Ramos (cell line): Measurements from ENCODE around the gene GOLGA3.
"Not testable (repeated sequence)": the region's sequence is repeated elsewhere in the genome, so short reads cannot be mapped to it uniquely, and the experiment has no call there.

ENCODE experiments used
- in situ Hi-C: fragments of 300-500 bp; cut with MboI; formaldehyde crosslinking; loops from one replicate; pipeline ENCODE4 v1.14.3; 2022; ENCODE audit warnings: low sequenced_read_pairs; ENCODE audit not compliant: unreplicated experiment

The GOLGA3 gene, protein sequence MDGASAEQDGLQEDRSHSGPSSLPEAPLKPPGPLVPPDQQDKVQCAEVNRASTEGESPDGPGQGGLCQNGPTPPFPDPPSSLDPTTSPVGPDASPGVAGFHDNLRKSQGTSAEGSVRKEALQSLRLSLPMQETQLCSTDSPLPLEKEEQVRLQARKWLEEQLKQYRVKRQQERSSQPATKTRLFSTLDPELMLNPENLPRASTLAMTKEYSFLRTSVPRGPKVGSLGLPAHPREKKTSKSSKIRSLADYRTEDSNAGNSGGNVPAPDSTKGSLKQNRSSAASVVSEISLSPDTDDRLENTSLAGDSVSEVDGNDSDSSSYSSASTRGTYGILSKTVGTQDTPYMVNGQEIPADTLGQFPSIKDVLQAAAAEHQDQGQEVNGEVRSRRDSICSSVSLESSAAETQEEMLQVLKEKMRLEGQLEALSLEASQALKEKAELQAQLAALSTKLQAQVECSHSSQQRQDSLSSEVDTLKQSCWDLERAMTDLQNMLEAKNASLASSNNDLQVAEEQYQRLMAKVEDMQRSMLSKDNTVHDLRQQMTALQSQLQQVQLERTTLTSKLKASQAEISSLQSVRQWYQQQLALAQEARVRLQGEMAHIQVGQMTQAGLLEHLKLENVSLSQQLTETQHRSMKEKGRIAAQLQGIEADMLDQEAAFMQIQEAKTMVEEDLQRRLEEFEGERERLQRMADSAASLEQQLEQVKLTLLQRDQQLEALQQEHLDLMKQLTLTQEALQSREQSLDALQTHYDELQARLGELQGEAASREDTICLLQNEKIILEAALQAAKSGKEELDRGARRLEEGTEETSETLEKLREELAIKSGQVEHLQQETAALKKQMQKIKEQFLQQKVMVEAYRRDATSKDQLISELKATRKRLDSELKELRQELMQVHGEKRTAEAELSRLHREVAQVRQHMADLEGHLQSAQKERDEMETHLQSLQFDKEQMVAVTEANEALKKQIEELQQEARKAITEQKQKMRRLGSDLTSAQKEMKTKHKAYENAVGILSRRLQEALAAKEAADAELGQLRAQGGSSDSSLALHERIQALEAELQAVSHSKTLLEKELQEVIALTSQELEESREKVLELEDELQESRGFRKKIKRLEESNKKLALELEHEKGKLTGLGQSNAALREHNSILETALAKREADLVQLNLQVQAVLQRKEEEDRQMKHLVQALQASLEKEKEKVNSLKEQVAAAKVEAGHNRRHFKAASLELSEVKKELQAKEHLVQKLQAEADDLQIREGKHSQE (N-terminal part only)

DNA sequence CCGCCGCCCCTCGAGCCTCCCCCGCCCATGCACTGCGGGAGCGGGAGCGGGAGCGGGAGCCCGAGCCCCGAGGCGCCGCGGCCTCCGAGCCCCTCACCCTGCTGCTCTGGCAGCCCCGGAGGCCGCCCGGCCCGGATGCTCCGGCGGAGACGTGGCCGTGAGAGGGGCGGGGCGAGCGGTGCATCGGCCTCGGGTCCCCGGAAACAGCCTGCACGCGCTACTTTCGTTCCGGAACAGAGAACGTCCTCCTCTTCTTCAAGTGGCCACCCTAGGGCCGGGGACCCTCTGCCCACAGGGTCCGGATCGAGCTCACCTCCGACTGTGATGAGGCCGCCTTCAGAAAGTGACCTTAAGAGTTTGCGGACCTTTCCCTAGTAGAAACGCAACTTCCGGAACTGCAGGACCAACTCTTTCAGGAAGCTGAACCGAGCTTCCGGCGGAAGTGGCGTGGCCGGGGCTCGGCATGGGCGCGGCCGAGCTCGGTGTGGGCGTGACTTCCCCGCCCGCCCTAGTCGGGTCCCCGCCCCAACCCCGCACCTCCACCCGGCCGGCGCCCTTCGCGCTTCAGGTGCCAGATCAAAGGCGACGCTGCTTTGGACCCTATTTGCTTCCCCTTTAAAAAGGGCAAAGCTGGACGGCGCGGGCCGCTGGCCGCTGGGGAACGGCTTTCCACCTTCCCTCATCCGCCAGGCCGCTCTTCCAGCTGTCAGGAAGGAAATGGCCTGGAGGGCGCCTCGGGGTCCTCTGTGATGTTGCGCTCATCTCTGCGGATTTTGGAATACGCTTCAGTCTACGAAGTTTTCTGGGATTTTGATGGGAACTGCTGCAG, at the start of gene GOLGA3:
Gene GOLGA3, minus strand, starts transcription at position 164 of the 829 bp plus-strand sequence. CDS start 6,741 bp downstream, outside the sequence.
- in situ Hi-C loops = no loop called here

DNA sequence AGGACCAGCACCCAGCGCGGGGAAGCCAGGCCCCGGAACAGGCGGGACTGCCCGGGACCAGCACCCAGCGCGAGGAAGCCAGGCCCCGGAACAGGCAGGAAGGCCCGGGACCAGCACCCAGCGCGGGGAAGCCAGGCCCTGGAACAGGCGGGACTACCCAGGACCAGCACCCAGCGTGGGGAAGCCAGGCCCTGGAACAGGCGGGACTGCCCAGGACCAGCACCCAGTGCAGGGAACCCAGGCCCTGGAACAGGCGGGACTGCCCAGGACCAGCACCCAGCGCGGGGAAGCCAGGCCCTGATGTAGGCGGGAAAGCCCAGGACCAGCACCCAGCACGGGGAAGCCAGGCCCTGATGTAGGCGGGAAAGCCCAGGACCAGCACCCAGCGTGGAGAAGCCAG, 46.0 kb upstream of the GOLGA3 start:
- in situ Hi-C loops = not testable (repeated sequence)

DNA sequence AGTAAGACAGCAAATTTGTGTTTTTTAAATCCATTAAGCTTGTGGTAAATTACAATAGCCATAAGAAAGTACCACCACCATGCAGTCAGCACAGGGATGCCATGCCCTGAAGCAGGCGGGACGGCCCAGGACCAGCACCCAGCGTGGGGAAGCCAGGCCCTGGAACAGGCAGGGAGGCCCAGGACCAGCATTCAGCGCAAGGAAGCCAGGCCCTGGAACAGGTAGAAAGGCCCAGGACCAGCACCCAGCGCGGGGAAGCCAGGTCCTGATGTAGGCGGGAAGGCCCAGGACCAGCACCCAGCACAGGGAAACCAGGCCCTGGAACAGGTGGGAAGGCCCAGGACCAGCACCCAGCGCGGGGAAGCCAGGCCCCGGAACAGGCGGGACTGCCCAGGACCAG, 45.5 kb upstream of the GOLGA3 start:
- in situ Hi-C loops = no loop called here

DNA sequence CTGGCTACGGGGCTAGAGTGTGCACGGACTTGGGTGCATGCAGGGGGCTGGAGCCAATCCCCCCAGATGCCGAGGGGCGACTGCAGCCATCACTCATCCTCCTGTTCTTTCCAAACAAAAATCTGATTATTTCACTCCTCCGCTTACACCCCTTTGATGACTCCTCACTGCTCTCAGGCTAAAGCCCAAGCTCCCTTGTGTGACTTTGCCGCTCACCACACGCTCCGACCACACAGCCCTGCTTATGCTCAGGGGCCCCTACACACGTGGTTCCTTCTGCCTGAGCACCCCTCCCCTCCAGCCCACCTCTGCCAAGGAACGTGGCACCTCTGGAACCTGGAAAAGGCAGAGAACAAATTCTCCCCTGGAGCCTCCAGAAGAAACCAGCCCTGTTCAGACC, 45.1 kb upstream of the GOLGA3 start:
- in situ Hi-C loops = no loop called here

DNA sequence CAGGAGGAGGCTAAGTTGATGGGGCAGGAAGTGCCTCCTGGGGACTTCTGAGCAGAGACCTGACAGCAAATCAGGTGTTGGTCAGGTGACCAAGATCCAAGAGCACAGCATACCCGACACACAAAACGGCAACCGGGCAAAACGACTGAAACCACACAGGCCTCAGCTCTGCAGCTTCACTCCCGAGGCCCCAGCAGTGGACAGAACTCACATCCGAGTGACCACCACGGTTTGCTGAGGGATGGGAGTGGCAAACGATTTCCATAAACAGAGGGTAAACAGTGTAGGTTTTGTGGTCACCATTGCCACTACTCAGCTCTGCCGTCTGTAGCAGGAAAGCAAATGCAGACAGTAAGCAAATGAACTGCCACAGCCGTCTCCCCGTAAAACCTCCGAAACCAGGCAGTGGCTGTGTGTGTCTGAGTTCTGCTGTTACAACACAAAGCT, 44.3 kb upstream of the GOLGA3 start:
- in situ Hi-C loops = no loop called here

DNA sequence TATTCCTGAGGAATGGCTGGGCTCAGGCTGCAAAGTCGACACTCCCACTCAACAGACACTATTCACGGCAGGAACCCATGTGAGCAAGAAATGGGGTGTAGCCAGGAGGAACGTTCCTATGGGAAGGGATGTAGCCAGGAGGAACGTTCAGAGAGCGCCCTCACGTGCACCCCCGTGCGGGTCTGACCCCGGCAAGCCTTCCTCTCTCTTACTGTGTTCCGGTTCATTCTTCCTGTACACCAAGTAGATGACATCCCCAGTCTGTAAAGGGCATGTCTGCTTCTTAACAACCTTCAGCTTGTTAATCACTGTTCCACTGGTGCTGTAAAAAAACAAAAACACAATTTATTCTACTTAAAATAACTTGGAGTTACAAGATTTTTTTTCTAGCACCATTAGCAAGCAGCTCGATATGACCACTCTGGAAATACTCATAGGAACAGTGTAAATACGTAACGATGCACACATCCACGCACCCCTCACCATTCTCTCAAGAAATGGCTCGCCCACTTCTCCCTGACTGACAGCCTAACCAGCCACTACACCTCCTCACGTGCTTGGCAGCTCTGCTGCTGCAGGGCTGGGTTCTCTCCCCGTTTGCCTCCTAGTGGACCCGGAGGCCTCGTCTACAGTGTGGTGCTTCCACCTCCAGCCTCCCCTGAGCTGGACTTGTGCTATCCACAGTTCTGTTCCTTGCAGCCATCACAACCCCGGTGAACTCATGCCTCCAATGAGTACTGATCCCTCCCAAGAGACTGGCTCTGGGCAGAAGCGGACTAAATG, 43.6 kb upstream of the GOLGA3 start:
- in situ Hi-C loops = no loop called here

DNA sequence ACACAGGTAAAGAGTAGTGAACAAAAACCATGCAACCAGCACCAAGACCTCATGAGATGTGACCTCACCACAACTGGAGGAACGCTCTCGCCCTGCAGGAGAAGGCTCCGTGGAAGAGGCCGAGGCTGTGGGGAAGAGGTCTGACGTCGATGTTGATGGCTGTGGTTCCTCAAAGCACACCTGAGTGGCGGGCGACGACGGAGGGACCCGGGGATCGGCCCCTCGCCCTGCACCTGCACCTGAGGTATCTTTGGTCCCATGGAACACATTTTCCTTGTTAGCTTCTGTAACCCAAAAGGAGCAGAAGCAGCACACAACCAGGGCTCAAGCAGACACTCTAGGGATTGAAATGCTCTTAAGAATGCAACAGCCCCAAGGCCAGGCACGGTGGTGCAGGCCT, 40.9 kb upstream of the GOLGA3 start:
- in situ Hi-C loops = no loop called here

DNA sequence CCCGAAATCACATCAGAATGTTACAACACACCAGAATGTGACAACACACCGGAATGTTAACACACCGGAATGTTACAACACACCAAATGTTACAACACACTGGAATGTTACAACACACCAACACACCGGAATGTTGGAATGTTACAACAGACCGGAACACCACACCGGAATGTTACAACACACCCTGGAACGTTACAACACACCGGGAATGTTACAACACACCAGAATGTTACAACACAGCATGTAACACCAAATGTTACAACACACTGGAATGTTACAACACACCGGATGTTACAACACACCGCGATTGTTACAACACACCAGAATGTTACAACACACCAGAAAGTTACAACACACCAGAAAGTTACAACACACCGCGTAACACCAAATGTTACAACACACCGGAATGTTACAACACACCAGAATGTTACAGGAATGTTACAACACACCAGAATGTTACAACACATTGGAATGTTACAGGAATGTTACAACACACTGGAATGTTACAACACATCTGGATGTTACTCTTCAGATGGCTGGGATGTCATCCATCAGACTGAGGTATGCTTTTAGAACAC, 37.7 kb upstream of the GOLGA3 start:
- in situ Hi-C loops = no loop called here

DNA sequence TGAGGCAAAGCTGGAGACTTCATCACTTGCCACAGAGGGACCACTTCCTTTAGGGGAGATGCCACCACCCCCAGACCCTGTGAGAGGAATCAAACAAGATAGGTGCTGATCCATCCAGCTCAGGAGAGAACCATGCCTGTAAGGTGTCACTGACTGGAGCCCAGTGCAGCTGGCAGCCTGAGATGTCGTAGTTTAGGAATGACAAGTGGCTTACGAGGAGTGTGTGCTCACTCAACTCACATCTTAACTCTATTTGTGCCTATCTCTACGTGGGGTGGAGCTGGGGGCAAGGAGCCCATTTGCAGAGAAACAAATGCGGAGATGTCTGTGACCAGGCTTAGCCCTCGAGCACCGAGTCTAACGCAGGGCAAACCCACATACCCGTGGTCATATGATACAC, 32.9 kb upstream of the GOLGA3 start:
- in situ Hi-C loops = no loop called here

DNA sequence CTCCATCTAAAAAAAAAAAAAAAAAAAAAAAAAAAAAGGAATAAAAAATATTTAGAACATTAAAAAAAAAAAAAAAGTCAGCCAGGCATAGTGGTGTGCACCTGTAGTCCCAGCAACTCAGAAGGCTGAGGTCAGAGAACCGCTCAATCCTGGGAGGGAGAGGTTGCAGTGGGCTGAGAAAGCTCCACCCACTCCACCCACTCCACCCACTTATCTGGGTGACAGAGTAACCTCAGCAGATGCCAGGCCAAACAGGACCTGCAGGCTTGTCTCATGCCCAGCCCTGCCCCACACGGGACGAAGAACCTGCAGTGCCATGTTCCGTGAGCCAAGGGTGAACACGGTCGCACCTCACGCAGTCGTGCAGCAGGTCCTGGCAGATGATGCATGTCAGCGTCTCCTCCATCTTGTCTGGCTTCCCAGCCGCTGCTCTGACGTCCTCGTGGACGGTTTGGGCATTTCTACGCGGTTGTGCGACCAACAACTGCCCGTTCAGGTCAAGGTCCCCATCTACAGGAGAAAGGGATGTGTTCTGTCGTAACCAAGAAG, 30.1 kb upstream of the GOLGA3 start:
- in situ Hi-C loops = no loop called here

DNA sequence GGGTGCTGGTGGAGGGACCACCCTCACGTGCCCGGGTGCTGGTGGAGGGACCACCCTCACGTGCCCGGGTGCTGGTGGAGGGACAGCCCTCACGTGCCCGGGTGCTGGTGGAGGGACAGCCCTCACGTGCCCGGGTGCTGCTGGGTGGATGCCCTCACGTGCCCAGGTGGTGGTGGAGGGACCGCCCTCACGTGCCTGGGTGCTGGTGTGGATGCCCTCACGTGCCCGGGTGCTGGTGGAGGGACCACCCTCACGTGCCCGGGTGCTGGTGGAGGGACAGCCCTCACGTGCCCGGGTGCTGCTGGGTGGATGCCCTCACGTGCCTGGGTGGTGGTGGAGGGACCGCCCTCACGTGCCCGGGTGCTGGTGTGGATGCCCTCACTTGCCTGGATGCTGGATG, 28.4 kb upstream of the GOLGA3 start:
- in situ Hi-C loops = not testable (repeated sequence)

DNA sequence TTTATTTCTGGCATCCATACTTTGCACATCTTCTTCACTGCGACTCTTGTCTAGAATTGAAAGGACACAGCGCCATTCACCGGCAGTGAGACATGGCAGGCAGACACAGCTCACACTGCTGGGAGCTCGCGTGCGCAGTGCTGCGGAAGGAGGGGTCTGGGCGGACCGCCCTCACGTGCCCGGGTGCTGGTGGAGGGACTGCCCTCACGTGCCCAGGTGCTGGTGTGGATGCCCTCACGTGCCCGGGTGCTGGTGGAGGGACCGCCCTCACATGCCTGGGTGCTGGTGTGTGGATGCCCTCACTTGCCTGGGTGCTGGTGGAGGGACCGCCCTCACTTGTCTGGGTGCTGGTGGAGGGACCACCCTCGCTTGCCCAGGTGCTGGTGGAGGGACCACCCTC, 27.9 kb upstream of the GOLGA3 start:
- in situ Hi-C loops = no loop called here

DNA sequence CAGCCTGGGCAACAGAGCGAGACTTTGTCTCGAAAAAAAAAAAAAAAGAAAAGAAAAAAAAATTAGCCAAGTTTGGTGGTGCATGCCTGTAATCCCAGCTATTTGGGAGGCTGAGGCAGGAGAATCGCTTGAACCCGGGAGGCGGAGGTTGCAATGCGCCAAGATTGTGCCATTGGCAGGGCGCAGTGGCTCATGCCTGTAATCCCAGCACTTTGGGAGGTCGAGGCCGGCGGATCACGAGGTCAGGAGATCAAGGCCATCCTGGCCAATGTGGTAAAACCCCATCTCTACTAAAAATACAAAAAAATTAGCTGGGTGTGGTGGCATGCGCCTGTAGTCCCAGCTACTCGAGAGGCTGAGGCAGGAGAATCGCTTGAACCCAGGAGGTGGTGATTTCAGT, 26.5 kb upstream of the GOLGA3 start:
- in situ Hi-C loops = not testable (repeated sequence)

DNA sequence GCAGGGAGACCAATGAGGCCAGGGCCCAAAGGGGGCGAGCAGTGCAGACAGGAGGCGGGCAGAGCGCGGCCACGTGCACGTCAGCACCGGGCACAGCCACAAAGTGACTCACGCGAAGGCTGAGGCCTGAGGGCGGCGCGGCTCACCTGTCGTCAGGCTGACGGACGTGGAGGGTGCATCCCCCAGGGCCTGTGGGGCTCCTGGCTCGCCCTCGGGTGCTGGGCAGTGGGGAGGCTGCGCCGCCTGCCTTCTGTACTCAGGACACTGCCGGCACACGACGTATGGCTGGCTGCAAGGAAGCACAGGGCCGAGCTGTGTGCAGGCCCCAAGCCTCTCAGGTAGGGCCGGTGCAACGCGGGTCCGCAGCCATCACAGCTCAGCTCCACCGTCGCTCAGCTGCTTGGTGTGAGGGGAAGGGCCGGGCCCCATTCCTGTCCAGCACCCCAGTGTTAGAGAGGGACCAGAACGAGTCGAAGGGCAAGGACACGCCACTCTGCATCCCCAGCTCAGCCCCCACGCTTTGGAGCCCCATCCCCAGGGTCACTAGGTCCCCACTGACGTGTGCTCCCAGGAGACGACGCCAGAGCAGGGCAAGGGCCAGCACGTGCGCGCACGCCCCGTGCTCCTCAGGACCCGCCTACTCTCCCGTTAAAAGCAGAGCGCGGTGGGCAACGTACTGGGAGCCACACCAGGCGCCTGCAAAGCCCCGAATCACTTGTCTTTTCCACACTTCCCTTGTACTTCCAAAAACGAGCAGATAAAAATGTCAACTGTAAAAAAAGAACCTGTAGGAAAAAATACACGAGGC, 24.8 kb upstream of the GOLGA3 start:
- in situ Hi-C loops = no loop called here

DNA sequence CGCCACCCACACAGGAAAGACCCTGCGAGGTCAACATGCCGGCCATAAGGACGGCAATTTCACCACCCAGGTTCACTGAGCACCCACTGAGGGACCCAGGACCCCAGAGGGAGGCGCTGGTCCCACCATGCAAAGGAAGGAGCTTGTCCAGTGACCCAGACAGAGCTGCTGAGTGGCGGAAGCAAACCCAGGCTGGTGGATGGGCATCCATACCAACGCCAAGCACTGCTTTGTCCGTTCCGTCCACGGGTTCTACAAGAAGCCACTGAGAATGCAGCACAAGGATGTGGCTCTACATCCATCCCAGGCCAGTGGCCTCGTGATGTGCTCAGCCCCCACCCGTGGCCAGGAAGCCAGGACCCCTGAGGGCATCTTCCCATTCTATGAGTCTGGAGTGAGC, 23.8 kb upstream of the GOLGA3 start:
- in situ Hi-C loops = no loop called here

DNA sequence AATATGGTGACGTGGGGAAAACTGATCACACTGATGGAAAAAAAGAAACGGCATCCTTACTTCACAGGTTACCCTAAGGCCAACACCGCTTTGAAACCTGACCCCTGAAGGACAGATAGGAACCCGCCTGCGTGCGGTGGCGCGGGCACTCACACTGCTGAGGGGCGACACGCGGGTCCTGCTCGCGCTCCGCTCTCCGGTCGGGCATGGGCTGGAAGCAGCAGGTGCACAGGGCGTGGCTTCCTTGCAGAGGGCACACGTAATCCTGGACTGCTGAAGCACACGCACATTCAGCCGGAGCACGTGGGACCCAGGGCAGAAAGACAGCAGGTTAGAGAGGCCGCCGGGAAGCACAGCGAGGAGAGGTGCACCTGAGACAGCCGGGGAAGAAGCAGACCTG, 22.8 kb upstream of the GOLGA3 start:
- in situ Hi-C loops = no loop called here

DNA sequence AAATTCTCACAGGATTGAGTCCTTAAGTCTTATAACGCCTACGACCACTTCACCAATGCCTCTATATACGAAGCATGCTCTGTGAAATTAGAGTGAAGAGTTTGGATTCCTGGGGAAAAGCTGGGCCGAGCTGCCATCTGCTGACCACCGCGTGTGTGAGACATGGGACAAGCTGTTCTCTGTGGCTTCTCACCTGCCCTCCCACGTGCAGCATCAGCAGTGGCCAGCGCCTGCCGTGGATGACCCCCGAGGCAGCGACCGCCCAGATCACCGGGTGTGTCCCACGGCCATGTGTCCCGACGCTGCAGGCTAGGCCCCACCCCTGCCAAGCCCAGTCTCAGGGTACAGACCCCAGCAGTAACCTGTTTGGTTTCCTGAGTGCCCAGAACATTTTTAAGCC, 21.6 kb upstream of the GOLGA3 start:
- in situ Hi-C loops = no loop called here

DNA sequence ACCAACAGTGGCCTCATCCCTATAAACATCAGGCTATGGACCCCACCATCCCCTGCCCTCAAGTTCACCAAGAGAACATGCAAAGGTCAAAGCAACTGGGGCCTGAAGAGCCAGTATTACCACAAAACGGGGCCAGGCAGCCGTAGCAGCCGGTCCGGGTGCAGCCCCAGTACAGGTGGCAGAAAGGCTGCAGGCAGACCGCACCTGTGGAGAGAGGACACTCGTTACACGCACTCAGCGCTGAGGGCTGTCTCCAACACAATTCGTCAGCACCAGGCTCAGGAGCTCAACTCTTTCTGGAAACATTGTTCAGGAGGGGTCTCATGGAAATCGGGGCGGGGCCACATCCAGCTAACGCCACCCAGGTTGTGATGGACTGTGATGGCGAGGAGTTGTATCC, 19.9 kb upstream of the GOLGA3 start:
- in situ Hi-C loops = no loop called here
